HepG2 (cell line): ENCODE results near the gene SF3B2. TPM values are rescaled to one million over a fixed set of nuclear protein-coding genes. Genes with fewer than 3 reads are reported as not detected.

Experiments used
- HMG20A ChIP-seq: IDR thresholded peaks from 2 replicates; pipeline ENCODE4 v1.6.1; 2016; ENCODE audit warnings: borderline replicate concordance
- SAP130 ChIP-seq: IDR thresholded peaks from 2 replicates; pipeline ENCODE4 v1.6.1; 2016; ENCODE audit warnings: low read depth
- SOX13 ChIP-seq, 3 experiments: fragments of 450-650 bp in 1 of 3; sonication (generic) in 1 of 3; formaldehyde crosslinking in 1 of 3; IDR thresholded peaks in 2 of 3; conservative IDR thresholded peaks in 1 of 3; 2 replicates each; pipeline versions ENCODE4 v1.5.0 to v1.6.1; 2016 to 2020; ENCODE audit warnings: antibody characterized with exemption in 1 of 3, mild to moderate bottlenecking in 1 of 3, missing compliant biosample characterization in 1 of 3, missing genetic modification reagents in 1 of 3, moderate library complexity in 1 of 3
- SOX5 ChIP-seq: IDR thresholded peaks from 2 replicates; pipeline ENCODE4 v1.6.1; 2016; ENCODE audit warnings: borderline replicate concordance
- SOX6 ChIP-seq, 2 experiments: fragments of 450-650 bp in 1 of 2; sonication (generic) in 1 of 2; formaldehyde crosslinking in 1 of 2; IDR thresholded peaks; 2 replicates each; pipeline versions ENCODE4 v1.4.0 to v1.6.1; 2017 to 2020; ENCODE audit warnings: antibody characterized with exemption in 1 of 2, mild to moderate bottlenecking in 1 of 2, missing genetic modification reagents in 1 of 2
- THAP11 ChIP-seq: IDR thresholded peaks from 2 replicates; pipeline ENCODE4 v1.6.1; 2016; ENCODE audit warnings: missing biosample characterization, missing genetic modification reagents
- ZBTB38 ChIP-seq: sonication (generic); formaldehyde crosslinking; IDR thresholded peaks from 2 replicates; pipeline ENCODE4 v1.5.1; 2020; ENCODE audit warnings: mild to moderate bottlenecking, missing genetic modification reagents
- ZNF121 ChIP-seq: sonication (generic); formaldehyde crosslinking; IDR thresholded peaks from 2 replicates; pipeline ENCODE4 v1.5.0; 2020; ENCODE audit warnings: mild to moderate bottlenecking, missing genetic modification reagents
- polyA plus RNA-seq, 8 experiments: library from polyadenylated mRNA; depleted of rRNA in 3 of 8; stranded (reverse) in 7 of 8; unstranded in 1 of 8; fragments of >200 nt; fragmentation: Illumina TruSeq in 4 of 8; extraction: Trizol in 4 of 8; gene quantifications; 2 replicates each; pipeline versions ENCODE4 v1.2.1 to v1.2.3, GENCODE V29; 2011 to 2016; ENCODE audit warnings: low read depth in 4 of 8, missing spikeins in 1 of 8, mixed read lengths in 1 of 8; ENCODE audit not compliant: insufficient read depth in 1 of 8
- total RNA-seq, 5 experiments: library from RNA; depleted of rRNA; stranded (reverse); fragments of >200 nt; fragmentation: Illumina TruSeq; extraction: Trizol; gene quantifications; 2 replicates each; pipeline ENCODE4 v1.2.3, GENCODE V29; 2016; ENCODE audit warnings: low read depth in 1 of 5
- TF ChIP-seq, protein P1 (sequence below): sonication (generic); formaldehyde crosslinking; IDR thresholded peaks from 2 replicates; pipeline ENCODE4 v1.4.0; 2020; ENCODE audit warnings: missing genetic modification reagents; ENCODE audit errors: not compliant biosample characterization
- TF ChIP-seq, protein P2 (sequence below): sonication (generic); formaldehyde crosslinking; IDR thresholded peaks from 2 replicates; pipeline ENCODE4 v1.4.0; 2020; ENCODE audit warnings: missing genetic modification reagents, mild to moderate bottlenecking, borderline replicate concordance
- TF ChIP-seq, protein P3 (sequence below): sonication (generic); formaldehyde crosslinking; IDR thresholded peaks from 2 replicates; pipeline ENCODE4 v1.5.0; 2020; ENCODE audit warnings: mild to moderate bottlenecking, missing genetic modification reagents, borderline replicate concordance

The SF3B2 gene
- total and polyA plus RNA-seq, 2 of the 13 experiments (the other 11 are each of a cell fraction or from before 2014, with no cell fraction given) = 70.4 to 153 TPM

DNA sequence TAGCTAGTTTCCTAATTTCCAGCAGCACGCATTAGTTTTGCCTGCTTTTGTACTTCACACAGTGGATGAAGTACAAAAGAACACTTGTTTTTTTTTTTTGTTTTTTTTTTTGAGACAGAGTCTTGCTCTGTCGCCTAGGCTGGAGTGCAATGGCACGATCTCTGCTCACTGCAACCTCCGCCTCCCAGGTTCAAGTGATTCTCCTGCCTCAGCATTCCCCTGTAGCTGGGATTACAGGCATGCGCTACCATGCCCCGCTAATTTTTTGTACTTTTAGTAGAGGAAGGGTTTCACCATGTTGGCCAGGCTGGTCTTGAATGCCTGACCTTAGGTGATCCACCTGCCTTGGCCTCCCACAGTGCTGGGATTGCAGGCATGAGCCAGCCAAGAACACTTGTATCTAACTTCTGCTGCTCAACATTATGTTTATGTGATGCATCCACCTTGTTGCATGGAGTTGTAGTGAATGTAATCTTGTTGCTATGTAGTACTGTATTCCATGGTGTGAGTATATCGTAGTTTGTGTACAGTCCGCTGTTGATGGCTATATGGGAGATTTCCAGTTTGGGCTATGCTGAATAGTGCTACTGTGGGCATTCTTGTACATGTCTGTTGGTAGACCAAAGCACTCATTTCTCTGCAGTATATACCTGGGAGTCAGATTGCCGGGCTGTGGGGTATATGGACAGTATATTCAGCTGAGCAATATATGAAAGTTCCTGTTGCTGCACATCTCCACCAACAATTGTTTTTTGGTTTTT is 35.2 kb downstream of the SF3B2 start (continued):
- TF ChIP-seq SOX6 (IDR thresholded peaks at IDR 0.05) = no peak
- TF ChIP-seq SOX6 (CRISPR knock-in tag; IDR thresholded peaks at IDR 0.05) = peak; percentile 38; the same call in 1 of the 2 replicates
- no peak for TF ChIP-seq HMG20A
- TF ChIP-seq THAP11 = 0 out of 2 replicates have a peak, but pooled peaks have one; percentile 11
- 0 out of 2 replicates have a peak, but pooled peaks have one; percentile 12 for TF ChIP-seq SAP130 (CRISPR knock-in tag)
- peak; percentile 12; the same call in 1 of the 2 replicates for TF ChIP-seq ZNF121 (CRISPR knock-in tag)
- TF ChIP-seq SOX5 (CRISPR knock-in tag) = peak; percentile 58; the same call in 1 of the 2 replicates
- peak; percentile 73 for TF ChIP-seq ZBTB38
- TF ChIP-seq, protein P1, sequence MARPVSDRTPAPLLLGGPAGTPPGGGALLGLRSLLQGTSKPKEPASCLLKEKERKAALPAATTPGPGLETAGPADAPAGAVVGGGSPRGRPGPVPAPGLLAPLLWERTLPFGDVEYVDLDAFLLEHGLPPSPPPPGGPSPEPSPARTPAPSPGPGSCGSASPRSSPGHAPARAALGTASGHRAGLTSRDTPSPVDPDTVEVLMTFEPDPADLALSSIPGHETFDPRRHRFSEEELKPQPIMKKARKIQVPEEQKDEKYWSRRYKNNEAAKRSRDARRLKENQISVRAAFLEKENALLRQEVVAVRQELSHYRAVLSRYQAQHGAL (CRISPR knock-in tag) = no peak
- TF ChIP-seq, protein P2, sequence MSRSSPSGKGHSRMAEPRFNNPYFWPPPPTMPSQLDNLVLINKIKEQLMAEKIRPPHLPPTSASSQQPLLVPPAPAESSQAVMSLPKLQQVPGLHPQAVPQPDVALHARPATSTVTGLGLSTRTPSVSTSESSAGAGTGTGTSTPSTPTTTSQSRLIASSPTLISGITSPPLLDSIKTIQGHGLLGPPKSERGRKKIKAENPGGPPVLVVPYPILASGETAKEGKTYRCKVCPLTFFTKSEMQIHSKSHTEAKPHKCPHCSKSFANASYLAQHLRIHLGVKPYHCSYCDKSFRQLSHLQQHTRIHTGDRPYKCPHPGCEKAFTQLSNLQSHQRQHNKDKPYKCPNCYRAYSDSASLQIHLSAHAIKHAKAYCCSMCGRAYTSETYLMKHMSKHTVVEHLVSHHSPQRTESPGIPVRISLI = peak; percentile 81
- TF ChIP-seq, protein P3, sequence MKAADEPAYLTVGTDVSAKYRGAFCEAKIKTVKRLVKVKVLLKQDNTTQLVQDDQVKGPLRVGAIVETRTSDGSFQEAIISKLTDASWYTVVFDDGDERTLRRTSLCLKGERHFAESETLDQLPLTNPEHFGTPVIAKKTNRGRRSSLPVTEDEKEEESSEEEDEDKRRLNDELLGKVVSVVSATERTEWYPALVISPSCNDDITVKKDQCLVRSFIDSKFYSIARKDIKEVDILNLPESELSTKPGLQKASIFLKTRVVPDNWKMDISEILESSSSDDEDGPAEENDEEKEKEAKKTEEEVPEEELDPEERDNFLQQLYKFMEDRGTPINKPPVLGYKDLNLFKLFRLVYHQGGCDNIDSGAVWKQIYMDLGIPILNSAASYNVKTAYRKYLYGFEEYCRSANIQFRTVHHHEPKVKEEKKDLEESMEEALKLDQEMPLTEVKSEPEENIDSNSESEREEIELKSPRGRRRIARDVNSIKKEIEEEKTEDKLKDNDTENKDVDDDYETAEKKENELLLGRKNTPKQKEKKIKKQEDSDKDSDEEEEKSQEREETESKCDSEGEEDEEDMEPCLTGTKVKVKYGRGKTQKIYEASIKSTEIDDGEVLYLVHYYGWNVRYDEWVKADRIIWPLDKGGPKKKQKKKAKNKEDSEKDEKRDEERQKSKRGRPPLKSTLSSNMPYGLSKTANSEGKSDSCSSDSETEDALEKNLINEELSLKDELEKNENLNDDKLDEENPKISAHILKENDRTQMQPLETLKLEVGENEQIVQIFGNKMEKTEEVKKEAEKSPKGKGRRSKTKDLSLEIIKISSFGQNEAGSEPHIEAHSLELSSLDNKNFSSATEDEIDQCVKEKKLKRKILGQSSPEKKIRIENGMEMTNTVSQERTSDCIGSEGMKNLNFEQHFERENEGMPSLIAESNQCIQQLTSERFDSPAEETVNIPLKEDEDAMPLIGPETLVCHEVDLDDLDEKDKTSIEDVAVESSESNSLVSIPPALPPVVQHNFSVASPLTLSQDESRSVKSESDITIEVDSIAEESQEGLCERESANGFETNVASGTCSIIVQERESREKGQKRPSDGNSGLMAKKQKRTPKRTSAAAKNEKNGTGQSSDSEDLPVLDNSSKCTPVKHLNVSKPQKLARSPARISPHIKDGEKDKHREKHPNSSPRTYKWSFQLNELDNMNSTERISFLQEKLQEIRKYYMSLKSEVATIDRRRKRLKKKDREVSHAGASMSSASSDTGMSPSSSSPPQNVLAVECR = 0 out of 2 replicates have a peak, but pooled peaks have one; percentile 17
- no peak for TF ChIP-seq SOX13 (IDR thresholded peaks at IDR 0.05)
- peak in 1 of 2 experiments; percentile 47; a peak in 1 of 4 replicates for TF ChIP-seq SOX13 (CRISPR knock-in tag; conservative IDR thresholded peaks at IDR 0.05 in 1 of 2, IDR thresholded peaks at IDR 0.05 in 1 of 2)
